Fibroblast of gingiva (primary cell): ENCODE measurements around the gene ABL1.
"Not testable (repeated sequence)": the region's sequence is repeated elsewhere in the genome, so short reads cannot be mapped to it uniquely, and the experiment has no call there.

Source experiments
- DNase-seq: peaks from one replicate; pipeline ENCODE4 v3.0.0-alpha.2; 2011; ENCODE audit warnings: low read depth

ABL1 gene

GRCh38 chr9:130834371-130835336 lies at the start of gene ABL1:
Gene ABL1, plus strand, starts transcription at chr9:130835254. Its CDS starts 193 bp downstream, at chr9:130835447.
- peak; percentile 76 for DNase-seq

- DNase-seq: no peak
Measured at GRCh38 chr9:130785940-130786508, 49.0 kb upstream of the ABL1 start.

- DNase-seq: no peak
Measured at GRCh38 chr9:130786526-130786925, 48.5 kb upstream of the ABL1 start.

GRCh38 chr9:130789747-130790672 lies 45.0 kb upstream of the ABL1 start:
- DNase-seq: no peak

GRCh38 chr9:130791303-130791894 lies 43.7 kb upstream of the ABL1 start:
- DNase-seq: no peak

GRCh38 chr9:130793589-130793988 lies 41.5 kb upstream of the ABL1 start:
- DNase-seq: no peak

- not testable (repeated sequence) for DNase-seq
Measured at GRCh38 chr9:130794021-130794420, 41.0 kb upstream of the ABL1 start.

- DNase-seq: peak; percentile 95
Measured at GRCh38 chr9:130794423-130794822, 40.6 kb upstream of the ABL1 start.

GRCh38 chr9:130794923-130795495 lies 40.0 kb upstream of the ABL1 start:
- peak; percentile 91 for DNase-seq

GRCh38 chr9:130803116-130803515 lies 31.9 kb upstream of the ABL1 start:
- DNase-seq: not testable (repeated sequence)

GRCh38 chr9:130805510-130806326 lies 29.3 kb upstream of the ABL1 start:
- no peak for DNase-seq

- DNase-seq: no peak
Measured at GRCh38 chr9:130806327-130806716, 28.7 kb upstream of the ABL1 start.

- no peak for DNase-seq
Measured at GRCh38 chr9:130810609-130811136, 24.4 kb upstream of the ABL1 start.

GRCh38 chr9:130815242-130815808 lies 19.7 kb upstream of the ABL1 start:
- DNase-seq: no peak

GRCh38 chr9:130817914-130818313 lies 17.1 kb upstream of the ABL1 start:
- DNase-seq: no peak

- no peak for DNase-seq
Measured at GRCh38 chr9:130820135-130820738, 14.8 kb upstream of the ABL1 start.

GRCh38 chr9:130823435-130823834 lies 11.6 kb upstream of the ABL1 start:
- peak; percentile 21 for DNase-seq

GRCh38 chr9:130824079-130824478 lies 11.0 kb upstream of the ABL1 start:
- DNase-seq: no peak

GRCh38 chr9:130824643-130825350 lies 10.3 kb upstream of the ABL1 start:
- DNase-seq: peak; percentile 54
